ENCODE measurements around the gene DHX16.

The DHX16 gene

GRCh38 chr6:30647242-30648116 lies 25.3 kb downstream of the DHX16 start:
- H3K4me3 ChIP-seq (ENCODE audit: low read length): peak overlapping the region; percentile 60
- DNase-seq (ENCODE audit: low read depth): no peak
- TF ChIP-seq CTCF (conservative IDR thresholded peaks at IDR 0.05; ENCODE audit: low read depth, low read length): no peak

- no peak for TF ChIP-seq CTCF (conservative IDR thresholded peaks at IDR 0.05; ENCODE audit: low read depth, low read length)
These were observed 26.2 kb downstream of the DHX16 start, which contains the start of gene C6orf136 for GRCh38 chr6:30646450-30647241. Gene C6orf136, plus strand, starts transcription at chr6:30647133. Its CDS starts 99 bp downstream, at chr6:30647232.

GRCh38 chr6:30645989-30646388 lies 26.8 kb downstream of the DHX16 start:
- DNase-seq (ENCODE audit: low read depth): no peak
- no peak overlapping the region for H3K4me3 ChIP-seq (ENCODE audit: low read length)
- no peak for TF ChIP-seq CTCF (conservative IDR thresholded peaks at IDR 0.05; ENCODE audit: low read depth, low read length)

More at GRCh38 chr6:30646450-30647241, 26.2 kb downstream of the DHX16 start, which contains the start of gene C6orf136:
- peak within 1 kb of the TSS; percentile 60 for H3K4me3 ChIP-seq (ENCODE audit: low read length)
- peak; percentile 62 for DNase-seq (ENCODE audit: low read depth)

GRCh38 chr6:30644769-30645168 lies 28.0 kb downstream of the DHX16 start:
- TF ChIP-seq CTCF (conservative IDR thresholded peaks at IDR 0.05; ENCODE audit: low read depth, low read length): no peak
- DNase-seq (ENCODE audit: low read depth): no peak
- H3K4me3 ChIP-seq (ENCODE audit: low read length): no peak overlapping the region

GRCh38 chr6:30643656-30644055 lies 29.1 kb downstream of the DHX16 start:
- no peak for DNase-seq (ENCODE audit: low read depth)

GRCh38 chr6:30641048-30641447 lies 31.8 kb downstream of the DHX16 start:
- H3K4me3 ChIP-seq (ENCODE audit: low read length): no peak overlapping the region
- no peak for TF ChIP-seq CTCF (conservative IDR thresholded peaks at IDR 0.05; ENCODE audit: low read depth, low read length)
- DNase-seq (ENCODE audit: low read depth): no peak

More at GRCh38 chr6:30643656-30644055, 29.1 kb downstream of the DHX16 start:
- TF ChIP-seq CTCF (conservative IDR thresholded peaks at IDR 0.05; ENCODE audit: low read depth, low read length): no peak
- no peak overlapping the region for H3K4me3 ChIP-seq (ENCODE audit: low read length)
